H1 (cell line): ENCODE results near the gene RPIA. TPM values are rescaled to one million over a fixed set of nuclear protein-coding genes. Genes with fewer than 3 reads are reported as not detected.

ENCODE experiments used
- GABPA ChIP-seq: IDR thresholded peaks from 2 replicates; pipeline ENCODE4 v1.6.1; 2011; ENCODE audit warnings: mild to moderate bottlenecking, low read length, moderate library complexity, borderline replicate concordance; ENCODE audit not compliant: insufficient read depth
- KDM4A ChIP-seq: IDR thresholded peaks from one replicate; pipeline ENCODE4 v1.7.1; 2012; ENCODE audit warnings: low read depth, mild to moderate bottlenecking, moderate library complexity, low read length, inconsistent platforms; ENCODE audit not compliant: severe bottlenecking
- MAX ChIP-seq: IDR thresholded peaks from 2 replicates; pipeline ENCODE4 v1.6.1; 2012; ENCODE audit warnings: inconsistent platforms
- NRF1 ChIP-seq: IDR thresholded peaks from 2 replicates; pipeline ENCODE4 v1.6.1; 2011; ENCODE audit warnings: mild to moderate bottlenecking, low read depth, low read length, improper control_type of control experiment
- TAF7 ChIP-seq: optimal IDR thresholded peaks from 2 replicates; pipeline ENCODE3; 2011; ENCODE audit warnings: low read depth, mild to moderate bottlenecking, inconsistent platforms, low read length, moderate library complexity, borderline replicate concordance
- polyA plus RNA-seq, 7 experiments: library from polyadenylated mRNA; depleted of rRNA in 3 of 7; stranded (reverse) in 5 of 7; unstranded in 2 of 7; fragments of >200 nt in 5 of 7; fragments of 200-250 nt in 2 of 7; gene quantifications; 1 replicate in 5 of 7; 2 replicates in 1 of 7; 4 replicates in 1 of 7; pipeline versions ENCODE4 v1.2.1 to v1.2.3, GENCODE V29; 2011 to 2013; ENCODE audit warnings: missing spikeins in 2 of 7, mixed read lengths in 2 of 7
- total RNA-seq: library from RNA; stranded (reverse); fragmentation: NEBNext Ultra II Directional; extraction: Animal tissue kit (Norgen Biotek cat#: 25700); gene quantifications from 2 replicates; pipeline ENCODE4 v1.2.1, GENCODE V29; 2021

Gene RPIA
- total and polyA plus RNA-seq, 2 of the 8 experiments (the other 6 are each of a cell fraction or from before 2014, with no cell fraction given), result 13.1 to 24.0 TPM

GRCh38 chr2:88673363-88673762 is 18.1 kb upstream of the RPIA start (continued):
- no peak for TF ChIP-seq TAF7
- TF ChIP-seq GABPA, result no peak
- TF ChIP-seq MAX, result no peak
- no peak for TF ChIP-seq KDM4A
- TF ChIP-seq NRF1, result no peak
